ENCODE data around the gene UVRAG. TPM values are rescaled to one million over a fixed set of nuclear protein-coding genes. Genes with fewer than 3 reads are reported as not detected.
"Not testable (repeated sequence)": the region's sequence is repeated elsewhere in the genome, so short reads cannot be mapped to it uniquely, and the experiment has no call there.

Gene UVRAG
- polyA plus RNA-seq, 4 donors = 17.1 to 21.4 (median 18.3) TPM

- no peak for DNase-seq (ENCODE audit: low read depth in 4 of 4, low spot score in 3 of 4)
These were observed 131.8 kb downstream of the UVRAG start for GRCh38 chr11:75946531-75947530.

- DNase-seq (ENCODE audit: low read depth in 4 of 4, low spot score in 3 of 4) = no peak
These were observed 134.1 kb downstream of the UVRAG start for GRCh38 chr11:75949023-75949672.

- no peak for DNase-seq (ENCODE audit: low read depth in 4 of 4, low spot score in 3 of 4)
These were observed 135.1 kb downstream of the UVRAG start for GRCh38 chr11:75950141-75950540.

- DNase-seq (ENCODE audit: low read depth in 4 of 4, low spot score in 3 of 4) = no peak
These were observed 139.0 kb downstream of the UVRAG start for GRCh38 chr11:75954039-75954438.

GRCh38 chr11:75955443-75955842, 140.4 kb downstream of the UVRAG start:
- DNase-seq (ENCODE audit: low read depth in 4 of 4, low spot score in 3 of 4) = no peak

- no peak for DNase-seq (ENCODE audit: low read depth in 4 of 4, low spot score in 3 of 4)
These were observed 144.5 kb downstream of the UVRAG start for GRCh38 chr11:75959540-75959939.

GRCh38 chr11:75964071-75964470, 149.1 kb downstream of the UVRAG start:
- DNase-seq (ENCODE audit: low read depth in 4 of 4, low spot score in 3 of 4) = no peak

- no peak for DNase-seq (ENCODE audit: low read depth in 4 of 4, low spot score in 3 of 4)
These were observed 151.7 kb downstream of the UVRAG start for GRCh38 chr11:75966537-75967287.

- no peak for DNase-seq (ENCODE audit: low read depth in 4 of 4, low spot score in 3 of 4)
These were observed 153.1 kb downstream of the UVRAG start for GRCh38 chr11:75968021-75968625.

- no peak for DNase-seq (ENCODE audit: low read depth in 4 of 4, low spot score in 3 of 4)
These were observed 154.8 kb downstream of the UVRAG start for GRCh38 chr11:75969626-75970308.

- DNase-seq (ENCODE audit: low read depth in 4 of 4, low spot score in 3 of 4) = not testable (repeated sequence)
These were observed 158.7 kb downstream of the UVRAG start for GRCh38 chr11:75973710-75974109.

- not testable (repeated sequence) for DNase-seq (ENCODE audit: low read depth in 4 of 4, low spot score in 3 of 4)
These were observed 164.1 kb downstream of the UVRAG start for GRCh38 chr11:75979075-75979474.

GRCh38 chr11:75979479-75980027, 164.5 kb downstream of the UVRAG start:
- DNase-seq (ENCODE audit: low read depth in 4 of 4, low spot score in 3 of 4) = not testable (repeated sequence)

GRCh38 chr11:75980031-75980430, 165.0 kb downstream of the UVRAG start:
- DNase-seq (ENCODE audit: low read depth in 4 of 4, low spot score in 3 of 4) = no peak

- DNase-seq (ENCODE audit: low read depth in 4 of 4, low spot score in 3 of 4) = no peak
These were observed 166.5 kb downstream of the UVRAG start for GRCh38 chr11:75981546-75981945.

- DNase-seq (ENCODE audit: low read depth in 4 of 4, low spot score in 3 of 4) = no peak
These were observed 167.3 kb downstream of the UVRAG start for GRCh38 chr11:75982309-75982708.

GRCh38 chr11:75986966-75987365, 172.0 kb downstream of the UVRAG start:
- DNase-seq (ENCODE audit: low read depth in 4 of 4, low spot score in 3 of 4) = no peak

- no peak for DNase-seq (ENCODE audit: low read depth in 4 of 4, low spot score in 3 of 4)
These were observed 178.1 kb downstream of the UVRAG start for GRCh38 chr11:75993126-75993525.

GRCh38 chr11:75994616-75995015, 179.6 kb downstream of the UVRAG start:
- no peak for DNase-seq (ENCODE audit: low read depth in 4 of 4, low spot score in 3 of 4)
